GM23338 (cell line): ENCODE data around the gene CDKN1A. TPM values are rescaled to one million over a fixed set of nuclear protein-coding genes. Genes with fewer than 3 reads are reported as not detected.

Experiments used
- ATAC-seq: fragments of 200-7000 bp; cut with Tn5 transposase; 3 replicates; pipeline ENCODE4 v1.9.1; 2020
- DNase-seq: peaks from one replicate; pipeline ENCODE4 v3.0.0-alpha.2; 2015; ENCODE audit warnings: low spot score
- H2AFZ ChIP-seq: fragments of 200-600 bp; sonication (generic); 2 replicates; pipeline ENCODE4 v1.8.0; 2016; ENCODE audit warnings: antibody characterized with exemption, mild to moderate bottlenecking, moderate library complexity
- H3F3A ChIP-seq: fragments of 200-600 bp; sonication (generic); replicated peaks from 2 replicates; pipeline ENCODE4 v1.8.0; 2017; ENCODE audit warnings: antibody characterized with exemption, mixed run types, low read depth
- H3K27ac ChIP-seq: fragments of 200-600 bp; sonication (generic); 2 replicates; pipeline ENCODE4 v1.6.1; 2016; ENCODE audit warnings: low read depth
- H3K27me3 ChIP-seq: fragments of 200-600 bp; sonication (generic); 2 replicates; pipeline ENCODE4 v1.8.0; 2016; ENCODE audit warnings: mild to moderate bottlenecking, mixed run types, moderate library complexity; ENCODE audit not compliant: insufficient read depth
- H3K36me3 ChIP-seq: fragments of 200-600 bp; sonication (generic); 2 replicates; pipeline ENCODE4 v1.8.0; 2016; ENCODE audit warnings: mild to moderate bottlenecking; ENCODE audit not compliant: insufficient read depth
- H3K4me1 ChIP-seq: fragments of 200-600 bp; sonication (generic); 2 replicates; pipeline ENCODE4 v1.8.0; 2016; ENCODE audit warnings: mild to moderate bottlenecking, moderate library complexity; ENCODE audit not compliant: insufficient read depth
- H3K4me2 ChIP-seq: fragments of 200-600 bp; sonication (generic); 2 replicates; pipeline ENCODE4 v1.7.1; 2017; ENCODE audit warnings: mixed run types
- H3K4me3 ChIP-seq: fragments of 200-600 bp; sonication (generic); 2 replicates; pipeline ENCODE4 v1.6.1; 2016; ENCODE audit warnings: mixed run types
- H3K79me2 ChIP-seq: fragments of 200-600 bp; sonication (generic); replicated peaks from 2 replicates; pipeline ENCODE4 v1.8.0; 2017; ENCODE audit warnings: mild to moderate bottlenecking; ENCODE audit not compliant: insufficient read depth
- H3K9me2 ChIP-seq: fragments of 200-600 bp; sonication (generic); 2 replicates; pipeline ENCODE4 v1.8.0; 2017; ENCODE audit not compliant: insufficient read depth
- H4K20me1 ChIP-seq: fragments of 200-600 bp; sonication (generic); replicated peaks from 2 replicates; pipeline ENCODE4 v1.8.0; 2017; ENCODE audit warnings: mild to moderate bottlenecking; ENCODE audit not compliant: insufficient read depth
- H3K27ac Mint-ChIP-seq: 2 replicates; pipeline ENCODE4 v1.8.0; 2020; ENCODE audit warnings: inconsistent platforms, mild to moderate bottlenecking, moderate library complexity, mixed read lengths
- H3K27me3 Mint-ChIP-seq: 3 replicates; pipeline ENCODE4 v1.8.0; 2022; ENCODE audit warnings: low read depth, mild to moderate bottlenecking, moderate library complexity, mixed read lengths, inconsistent platforms; ENCODE audit not compliant: insufficient read depth, poor library complexity
- H3K36me3 Mint-ChIP-seq: 3 replicates; pipeline ENCODE4 v1.8.0; 2021; ENCODE audit warnings: low read depth, mild to moderate bottlenecking, inconsistent platforms, moderate library complexity, mixed read lengths
- H3K4me1 Mint-ChIP-seq: 3 replicates; pipeline ENCODE4 v1.8.0; 2020; ENCODE audit warnings: mild to moderate bottlenecking, inconsistent platforms, mixed read lengths
- H3K4me3 Mint-ChIP-seq: 3 replicates; pipeline ENCODE4 v1.8.0; 2021; ENCODE audit warnings: moderate library complexity, mild to moderate bottlenecking, inconsistent platforms, mixed read lengths
- H3K9me3 Mint-ChIP-seq: 3 replicates; pipeline ENCODE4 v1.8.0; 2020; ENCODE audit warnings: moderate library complexity, mild to moderate bottlenecking, inconsistent platforms, mixed read lengths
- CREB1 ChIP-seq: fragments of 250-450 bp; sonication (Bioruptor Pico); IDR thresholded peaks from 2 replicates; pipeline ENCODE4 v1.5.0; 2020; ENCODE audit warnings: low read depth, mild to moderate bottlenecking, moderate library complexity
- ETS1 ChIP-seq: IDR thresholded peaks from 2 replicates; pipeline ENCODE4 v1.6.1; 2016; ENCODE audit warnings: antibody characterized with exemption
- EZH2 ChIP-seq: fragments of 200-600 bp; sonication (generic); IDR thresholded peaks from one replicate; pipeline ENCODE4 v1.8.0; 2017; ENCODE audit warnings: antibody characterized with exemption, mild to moderate bottlenecking, low read depth; ENCODE audit not compliant: unreplicated experiment
- EZH2phosphoT487 ChIP-seq: fragments of 200-600 bp; sonication (generic); IDR thresholded peaks from one replicate; pipeline ENCODE4 v1.8.1; 2018; ENCODE audit warnings: antibody characterized with exemption; ENCODE audit not compliant: unreplicated experiment
- JUNB ChIP-seq: IDR thresholded peaks from one replicate; pipeline ENCODE4 v1.6.1; 2016; ENCODE audit warnings: antibody characterized with exemption; ENCODE audit not compliant: unreplicated experiment
- NANOG ChIP-seq: IDR thresholded peaks from 2 replicates; pipeline ENCODE4 v1.6.1; 2016; ENCODE audit warnings: antibody characterized with exemption, borderline replicate concordance
- POLR2AphosphoS5 ChIP-seq: IDR thresholded peaks from 2 replicates; pipeline ENCODE4 v1.6.1; 2016; ENCODE audit warnings: antibody characterized with exemption, low read depth
- REST ChIP-seq: IDR thresholded peaks from one replicate; pipeline ENCODE4 v1.6.1; 2018; ENCODE audit warnings: antibody characterized with exemption; ENCODE audit not compliant: unreplicated experiment
- STAT1 ChIP-seq: IDR thresholded peaks from one replicate; pipeline ENCODE4 v1.6.1; 2016; ENCODE audit warnings: antibody characterized with exemption; ENCODE audit not compliant: unreplicated experiment
- ZNF114 ChIP-seq: fragments of 250-450 bp; sonication (Bioruptor Pico); IDR thresholded peaks from 2 replicates; pipeline ENCODE4 v1.5.0; 2020; ENCODE audit warnings: mild to moderate bottlenecking, moderate library complexity
- ZNF331 ChIP-seq: fragments of 250-450 bp; sonication (Bioruptor Pico); IDR thresholded peaks from 2 replicates; pipeline ENCODE4 v1.5.0; 2020; ENCODE audit warnings: low read depth, mild to moderate bottlenecking, moderate library complexity
- ZNF462 ChIP-seq: fragments of 250-450 bp; sonication (Bioruptor Pico); IDR thresholded peaks from 2 replicates; pipeline ENCODE4 v1.5.0; 2020; ENCODE audit warnings: mild to moderate bottlenecking, moderate library complexity
- polyA plus RNA-seq: library from polyadenylated mRNA; unstranded; fragments of >200 nt; fragmentation: Nextera tagmentation; extraction: Ambion mirVana; gene quantifications from 2 replicates; pipeline ENCODE4 v1.2.1, GENCODE V29; 2016
- total RNA-seq: library from RNA; depleted of rRNA; stranded (reverse); fragments of >200 nt; shearing (Covaris generic); gene quantifications from 2 replicates; pipeline ENCODE4 v1.2.3, GENCODE V29; 2014

Gene CDKN1A
- total and polyA plus RNA-seq, 2 experiments from 2014 or later: 31.5 to 45.6 TPM

GRCh38 chr6:36691011-36691410, 12.5 kb downstream of the CDKN1A start:
- Histone ChIP-seq H2AFZ (no peak overlapping the region), H3K4me1 (no peaks in the 10 kb centered on the region), H3K4me2 (no peak overlapping the region), H3F3A (no peaks in the 10 kb centered on the region), H4K20me1 (no peaks in the 10 kb centered on the region; the same call in 1 of the 2 replicates), H3K27ac (no peak overlapping the region), H3K36me3 (peaks cover 7% of the 10 kb centered on the region; the same call in 1 of the 2 replicates), H3K27me3 (no peaks in the 10 kb centered on the region), H3K79me2 (no peaks in the 10 kb centered on the region), H3K4me3 (no peak overlapping the region), H3K9me2 (no peaks in the 10 kb centered on the region)
- DNase-seq (no peak), ATAC-seq (no peak)
- H3K27me3 Mint-ChIP-seq: peaks cover 5% of the 10 kb centered on the region
- peaks cover 10% of the 10 kb centered on the region for H3K36me3 Mint-ChIP-seq
- peaks cover 2% of the 10 kb centered on the region; the same call in 2 of the 3 replicates for H3K4me1 Mint-ChIP-seq
- H3K9me3 Mint-ChIP-seq: no peaks in the 10 kb centered on the region
- H3K4me3 Mint-ChIP-seq: no peak overlapping the region
- no peak overlapping the region for H3K27ac Mint-ChIP-seq
- no peak for TF ChIP-seq NANOG
- no peak for TF ChIP-seq ETS1
- no peak for TF ChIP-seq ZNF331 (CRISPR knock-in tag)
- TF ChIP-seq ZNF462 (CRISPR knock-in tag): no peak
- TF ChIP-seq STAT1: no peak
- TF ChIP-seq REST: no peak
- no peak for TF ChIP-seq POLR2AphosphoS5
- TF ChIP-seq ZNF114: no peak
- TF ChIP-seq CREB1 (CRISPR knock-in tag): no peak
- TF ChIP-seq EZH2phosphoT487: no peak
- TF ChIP-seq EZH2: no peak
- TF ChIP-seq JUNB: no peak
